HG02571 (cell line): ENCODE measurements around the gene ZFHX2.

Source experiments
- ATAC-seq: cut with Tn5 transposase; IDR thresholded peaks from one replicate; pipeline ENCODE4 v1.9.1; 2021; ENCODE audit warnings: mild to moderate bottlenecking, moderate library complexity; ENCODE audit not compliant: unreplicated experiment

Gene ZFHX2

GRCh38 chr14:23573384-23574015 lies 21.9 kb upstream of the ZFHX2 start:
- ATAC-seq = no peak

- no peak for ATAC-seq
These were observed 21.3 kb upstream of the ZFHX2 start for GRCh38 chr14:23572836-23573235.

- ATAC-seq = no peak
These were observed 20.9 kb upstream of the ZFHX2 start for GRCh38 chr14:23572524-23572828.

GRCh38 chr14:23571701-23572523 lies 20.3 kb upstream of the ZFHX2 start:
- ATAC-seq = no peak

- no peak for ATAC-seq
These were observed 19.4 kb upstream of the ZFHX2 start for GRCh38 chr14:23570806-23571483.

- ATAC-seq = no peak
These were observed 18.0 kb upstream of the ZFHX2 start for GRCh38 chr14:23569443-23570151.

- no peak for ATAC-seq
These were observed 17.2 kb upstream of the ZFHX2 start for GRCh38 chr14:23568600-23569331.

- no peak for ATAC-seq
These were observed 16.5 kb upstream of the ZFHX2 start for GRCh38 chr14:23568021-23568599.

- ATAC-seq = peak; percentile 91
These were observed 15.8 kb upstream of the ZFHX2 start, which contains the start of gene AP1G2 for GRCh38 chr14:23567186-23568020. Gene AP1G2 (minus strand): TSS chr14:23567791. CDS start chr14:23567314, 477 bp downstream.

- peak; percentile 6 for ATAC-seq
These were observed 15.2 kb upstream of the ZFHX2 start for GRCh38 chr14:23566778-23567185.

GRCh38 chr14:23566112-23566777 lies 14.7 kb upstream of the ZFHX2 start:
- no peak for ATAC-seq

GRCh38 chr14:23565626-23566025 lies 14.1 kb upstream of the ZFHX2 start:
- no peak for ATAC-seq

- ATAC-seq = no peak
These were observed 13.3 kb upstream of the ZFHX2 start for GRCh38 chr14:23564876-23565275.

- ATAC-seq = no peak
These were observed 12.7 kb upstream of the ZFHX2 start for GRCh38 chr14:23564181-23564812.

- no peak for ATAC-seq
These were observed 12.1 kb upstream of the ZFHX2 start for GRCh38 chr14:23563473-23564180.

- no peak for ATAC-seq
These were observed 11.4 kb upstream of the ZFHX2 start for GRCh38 chr14:23562822-23563472.
